Measurements from ENCODE around the gene LIPC.

LIPC gene

GRCh38 chr15:58431221-58432149, at the start of gene LIPC:
Gene LIPC (plus strand): TSS chr15:58431991. CDS start chr15:58432033, 42 bp downstream.
- FAIRE-seq (no peak), DNase-seq (ENCODE audit: low spot score) (no peak)

DNA sequence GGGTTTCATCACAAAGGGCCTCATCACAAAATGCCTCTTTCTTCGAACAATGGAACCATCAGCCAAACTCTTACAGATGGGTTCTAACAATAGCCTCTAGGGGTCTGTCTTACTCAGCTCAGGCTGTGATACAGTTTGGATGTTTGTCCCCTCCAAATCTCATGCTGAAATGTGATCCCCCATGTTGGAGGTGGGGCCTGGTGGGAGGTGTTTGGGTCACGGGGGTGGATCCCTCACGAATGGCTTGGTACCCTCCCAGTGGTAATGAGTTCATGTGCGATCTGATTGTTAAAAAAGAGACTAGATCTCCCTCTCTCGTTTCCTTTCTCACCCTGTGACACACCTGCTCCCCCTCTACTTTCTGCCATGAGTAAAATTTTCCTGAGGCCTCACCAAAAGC, 47.9 kb upstream of the LIPC start:
- DNase-seq (ENCODE audit: low spot score), result no peak
- FAIRE-seq, result no peak

DNA sequence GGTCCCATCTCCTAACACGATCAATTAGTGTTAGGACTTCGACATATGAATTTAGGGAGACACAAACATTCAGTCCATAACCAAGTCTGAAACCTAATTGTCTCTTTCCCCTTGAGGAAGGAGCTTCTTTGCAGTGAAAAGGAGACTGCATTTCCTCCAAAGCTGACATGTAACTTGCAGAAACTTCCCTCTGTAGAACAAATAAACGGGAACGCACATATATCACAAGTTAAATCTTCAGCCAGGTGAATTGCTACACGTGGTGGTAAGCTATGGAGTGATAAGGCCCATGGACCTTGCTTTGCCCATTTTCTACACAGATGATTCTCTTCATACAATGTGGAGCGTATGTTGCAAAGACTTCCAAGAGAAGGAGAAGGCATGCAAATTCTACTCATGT, 47.1 kb upstream of the LIPC start:
- no peak for FAIRE-seq
- no peak for DNase-seq (ENCODE audit: low spot score)

GRCh38 chr15:58386081-58386480, 45.7 kb upstream of the LIPC start:
- DNase-seq (ENCODE audit: low spot score) (no peak), FAIRE-seq (no peak)

GRCh38 chr15:58386641-58387040, 45.1 kb upstream of the LIPC start:
- DNase-seq (ENCODE audit: low spot score), result no peak
- no peak for FAIRE-seq

DNA sequence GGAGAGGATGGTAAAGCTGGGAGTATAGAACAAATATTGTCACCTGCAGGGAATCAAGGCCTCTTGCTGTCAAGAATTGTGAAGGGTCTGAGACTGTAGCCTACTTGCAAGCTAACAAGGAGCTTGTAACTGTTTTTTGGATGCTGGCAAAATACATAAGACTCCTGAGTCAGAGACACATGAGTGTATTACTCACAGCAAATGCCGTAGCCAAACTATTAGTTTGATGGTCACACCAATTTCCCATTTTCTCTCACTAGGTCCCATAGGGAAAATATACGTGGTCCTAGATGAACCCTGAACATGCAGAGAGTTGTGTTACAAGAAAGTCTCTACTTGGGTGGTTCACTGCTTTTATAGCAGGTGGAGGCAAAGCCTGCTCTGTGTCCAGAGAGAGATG, 44.7 kb upstream of the LIPC start:
- FAIRE-seq (no peak), DNase-seq (ENCODE audit: low spot score) (no peak)

DNA sequence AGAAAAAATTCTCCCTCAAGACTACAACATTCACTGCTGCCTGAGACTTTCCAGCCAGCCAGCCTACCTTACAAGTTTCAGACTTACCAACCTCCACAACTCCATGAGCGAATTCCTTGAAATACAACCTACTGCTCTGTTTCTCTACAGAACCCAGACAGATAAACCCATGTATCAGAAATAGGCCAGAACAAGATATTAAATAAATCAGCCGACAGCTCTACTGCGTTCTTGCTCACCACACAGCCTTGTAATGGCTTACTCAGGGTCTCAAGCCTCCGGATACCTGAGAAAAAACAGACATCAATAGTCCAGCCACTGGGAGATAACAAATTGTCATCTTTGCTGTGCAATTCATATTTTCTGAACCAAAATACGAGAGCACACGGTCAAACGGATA, 43.6 kb upstream of the LIPC start:
- no peak for FAIRE-seq
- no peak for DNase-seq (ENCODE audit: low spot score)

GRCh38 chr15:58390118-58390517, 41.7 kb upstream of the LIPC start:
- peak; percentile 56 for FAIRE-seq
- no peak for DNase-seq (ENCODE audit: low spot score)

- DNase-seq (ENCODE audit: low spot score), result no peak
- no peak for FAIRE-seq
Observed at GRCh38 chr15:58390655-58391054, 41.1 kb upstream of the LIPC start.

DNA sequence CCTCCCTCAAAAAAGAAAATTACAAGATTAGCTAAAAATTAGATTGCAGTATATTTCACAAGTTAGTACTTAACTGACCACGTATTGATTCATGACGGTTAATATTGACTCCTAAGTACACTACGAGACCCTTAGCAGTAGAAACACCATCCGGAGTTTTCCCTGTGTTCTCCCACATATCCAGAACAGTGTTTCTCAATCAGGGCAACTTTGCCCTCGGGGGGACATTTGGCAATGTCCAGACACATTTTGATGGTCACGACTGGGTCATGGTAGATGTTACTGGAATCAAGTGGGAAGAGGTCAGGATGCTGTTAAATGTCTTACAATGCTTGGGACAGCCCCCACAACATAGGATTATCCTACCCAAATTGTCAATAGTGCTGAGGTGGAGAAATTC, 40.7 kb upstream of the LIPC start:
- DNase-seq (ENCODE audit: low spot score), result no peak
- FAIRE-seq, result no peak

GRCh38 chr15:58392141-58392540, 39.6 kb upstream of the LIPC start:
- no peak for FAIRE-seq

DNA sequence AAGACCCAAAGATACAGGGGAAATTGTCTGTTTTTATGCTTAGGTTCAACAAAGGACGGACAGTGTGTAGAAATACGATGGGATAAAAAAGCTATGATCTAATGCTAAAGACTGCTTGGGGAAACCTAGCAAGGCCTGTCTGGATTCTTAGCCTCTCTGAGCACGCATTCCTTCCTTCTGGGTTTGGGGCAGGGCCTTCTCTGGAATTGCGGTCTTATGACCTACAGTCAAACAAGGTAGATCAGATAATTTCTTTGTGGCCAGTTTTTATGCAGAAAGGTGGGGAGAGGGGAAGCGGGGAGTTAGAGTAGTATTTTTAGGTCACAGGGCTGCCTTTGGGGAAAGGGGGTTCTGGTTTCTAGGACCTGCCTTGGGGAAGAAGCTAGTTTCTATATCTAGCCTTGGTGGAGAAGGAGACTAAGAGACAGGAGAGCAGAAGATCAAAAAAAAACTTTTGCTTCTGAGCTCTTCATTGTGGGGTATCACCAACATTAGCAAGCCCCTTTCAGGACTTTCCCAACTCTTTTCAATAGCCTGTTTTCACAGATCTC, 39.1 kb upstream of the LIPC start:
- FAIRE-seq, result no peak
- no peak for DNase-seq (ENCODE audit: low spot score)

More at GRCh38 chr15:58392141-58392540, 39.6 kb upstream of the LIPC start:
- DNase-seq (ENCODE audit: low spot score), result no peak

- no peak for FAIRE-seq
- DNase-seq (ENCODE audit: low spot score), result no peak
Observed at GRCh38 chr15:58393241-58393662, 38.5 kb upstream of the LIPC start.

GRCh38 chr15:58396181-58396580, 35.6 kb upstream of the LIPC start:
- FAIRE-seq, result no peak
- no peak for DNase-seq (ENCODE audit: low spot score)

- DNase-seq (ENCODE audit: low spot score), result no peak
- FAIRE-seq, result no peak
Observed at GRCh38 chr15:58398071-58398470, 33.7 kb upstream of the LIPC start.

GRCh38 chr15:58398643-58399042, 33.1 kb upstream of the LIPC start:
- no peak for DNase-seq (ENCODE audit: low spot score)
- no peak for FAIRE-seq

- FAIRE-seq (no peak), DNase-seq (ENCODE audit: low spot score) (no peak)
Observed at GRCh38 chr15:58399739-58400138, 32.1 kb upstream of the LIPC start.

- no peak for DNase-seq (ENCODE audit: low spot score)
- no peak for FAIRE-seq
Observed at GRCh38 chr15:58401276-58401675, 30.5 kb upstream of the LIPC start.

DNA sequence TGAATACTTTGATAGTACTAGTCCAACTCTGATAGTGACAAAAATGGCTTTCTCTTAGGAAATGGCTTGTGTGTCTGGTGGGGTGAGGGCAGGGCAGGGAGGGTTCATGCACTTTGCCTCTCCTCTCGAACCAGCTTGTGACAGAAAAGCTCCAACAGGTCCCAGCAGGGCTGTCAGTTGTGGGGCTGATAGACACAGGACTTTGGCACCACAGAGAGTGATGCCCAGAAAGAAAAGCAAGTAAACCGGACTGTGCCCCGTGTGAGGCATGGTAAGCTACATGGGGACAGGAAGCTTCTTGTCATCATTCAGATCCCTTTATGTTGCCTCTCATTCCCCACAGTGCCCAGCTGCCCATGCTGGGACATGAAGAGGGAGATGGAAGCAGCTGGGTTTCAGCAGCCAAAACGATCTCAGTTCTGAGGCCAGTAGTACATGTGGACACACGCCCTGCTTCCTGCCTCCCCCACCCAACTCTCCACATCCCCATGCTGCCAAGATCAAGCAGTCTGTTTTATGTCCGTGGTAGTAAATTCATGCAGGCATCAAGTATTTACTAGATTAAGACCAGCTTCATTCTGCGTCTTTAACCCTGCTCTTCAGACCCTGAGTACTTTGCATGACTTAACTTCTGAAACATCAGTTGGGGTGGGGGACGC, 29.7 kb upstream of the LIPC start:
- no peak for FAIRE-seq
- DNase-seq (ENCODE audit: low spot score), result no peak

DNA sequence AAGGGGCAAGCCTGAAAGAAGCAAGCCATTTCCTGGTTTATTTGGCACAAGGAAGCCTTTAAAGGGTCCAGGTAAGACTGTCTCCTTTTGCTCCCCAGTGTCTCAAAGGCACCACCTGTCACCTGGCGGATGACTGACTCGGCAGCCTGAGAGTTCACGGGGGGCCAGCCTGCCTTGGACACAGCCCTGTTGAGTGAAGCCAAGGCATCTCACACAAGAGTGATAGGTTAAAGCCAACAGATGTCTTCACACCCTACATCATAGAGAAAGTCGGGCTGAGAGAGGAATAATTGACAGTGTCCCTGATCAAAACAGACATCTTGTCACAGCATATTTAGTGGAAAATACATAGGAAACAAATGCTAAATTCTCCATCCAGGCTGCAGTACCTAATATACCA, 28.2 kb upstream of the LIPC start:
- DNase-seq (ENCODE audit: low spot score) (no peak), FAIRE-seq (no peak)

- FAIRE-seq, result no peak
Observed at GRCh38 chr15:58404020-58404419, 27.8 kb upstream of the LIPC start.

GRCh38 chr15:58404722-58405121, 27.1 kb upstream of the LIPC start:
- FAIRE-seq, result no peak

More at GRCh38 chr15:58404020-58404419, 27.8 kb upstream of the LIPC start:
- no peak for DNase-seq (ENCODE audit: low spot score)

More at GRCh38 chr15:58404722-58405121, 27.1 kb upstream of the LIPC start:
- DNase-seq (ENCODE audit: low spot score), result no peak
